Uterus (tissue), 2 donors: ENCODE measurements around the gene TEX2.

ENCODE experiments used
- POLR2A ChIP-seq, 2 donors: fragments of 450-650 bp; IDR thresholded peaks; one replicate each; pipeline ENCODE4 v1.6.1; 2016; ENCODE audit warnings: antibody characterized with exemption in 2 of 2, mild to moderate bottlenecking in 1 of 2, moderate library complexity in 1 of 2
- TF ChIP-seq, protein P1 (sequence below), 4 experiments: fragments of 200-600 bp in 2 of 4; fragments of 450-650 bp in 2 of 4; sonication (generic) in 2 of 4; IDR thresholded peaks; one replicate each; pipeline ENCODE4 v1.5.1; 2016 to 2019; ENCODE audit warnings: antibody characterized with exemption in 4 of 4, mild to moderate bottlenecking in 2 of 4, moderate library complexity in 1 of 4

DNA sequence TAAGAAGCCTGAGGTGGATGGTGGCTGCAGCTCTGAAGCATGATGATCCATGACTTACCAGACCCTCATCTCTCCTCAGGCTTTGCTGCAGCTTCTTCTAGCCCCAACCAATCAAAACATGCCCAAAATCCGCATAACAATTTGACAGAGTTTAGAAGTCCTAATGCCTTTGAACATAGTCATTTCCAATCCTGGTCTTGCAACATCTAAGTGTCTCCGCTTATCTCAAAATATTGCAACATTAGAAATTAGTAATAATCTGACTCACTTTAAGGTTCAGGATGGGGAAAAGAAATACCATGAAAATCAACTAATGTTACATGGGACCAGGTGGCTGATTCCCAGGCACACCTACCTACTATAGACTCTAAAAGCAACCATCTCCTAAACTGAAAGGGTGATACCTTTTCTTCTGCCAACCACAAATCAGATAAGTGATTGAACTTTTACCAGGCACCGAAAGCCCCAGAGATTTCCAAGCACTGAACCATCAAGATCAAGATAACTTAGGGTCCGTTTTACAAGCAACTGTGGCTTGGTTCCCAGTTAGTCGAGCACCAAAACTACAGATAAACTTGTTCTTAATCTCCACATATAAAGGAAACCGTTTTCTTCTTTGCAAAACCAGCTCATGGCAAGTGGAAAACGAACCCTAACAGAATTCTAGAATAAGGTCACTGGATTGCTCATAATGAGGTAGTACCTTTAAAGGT is 147.1 kb downstream of the TEX2 start:
- TF ChIP-seq, protein P1, sequence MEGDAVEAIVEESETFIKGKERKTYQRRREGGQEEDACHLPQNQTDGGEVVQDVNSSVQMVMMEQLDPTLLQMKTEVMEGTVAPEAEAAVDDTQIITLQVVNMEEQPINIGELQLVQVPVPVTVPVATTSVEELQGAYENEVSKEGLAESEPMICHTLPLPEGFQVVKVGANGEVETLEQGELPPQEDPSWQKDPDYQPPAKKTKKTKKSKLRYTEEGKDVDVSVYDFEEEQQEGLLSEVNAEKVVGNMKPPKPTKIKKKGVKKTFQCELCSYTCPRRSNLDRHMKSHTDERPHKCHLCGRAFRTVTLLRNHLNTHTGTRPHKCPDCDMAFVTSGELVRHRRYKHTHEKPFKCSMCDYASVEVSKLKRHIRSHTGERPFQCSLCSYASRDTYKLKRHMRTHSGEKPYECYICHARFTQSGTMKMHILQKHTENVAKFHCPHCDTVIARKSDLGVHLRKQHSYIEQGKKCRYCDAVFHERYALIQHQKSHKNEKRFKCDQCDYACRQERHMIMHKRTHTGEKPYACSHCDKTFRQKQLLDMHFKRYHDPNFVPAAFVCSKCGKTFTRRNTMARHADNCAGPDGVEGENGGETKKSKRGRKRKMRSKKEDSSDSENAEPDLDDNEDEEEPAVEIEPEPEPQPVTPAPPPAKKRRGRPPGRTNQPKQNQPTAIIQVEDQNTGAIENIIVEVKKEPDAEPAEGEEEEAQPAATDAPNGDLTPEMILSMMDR (IDR thresholded peaks at IDR 0.05), result no peak
- no peak for TF ChIP-seq POLR2A (IDR thresholded peaks at IDR 0.05)
